Measurements from ENCODE around the gene MYOC.
"Not testable (repeated sequence)": the region's sequence is repeated elsewhere in the genome, so short reads cannot be mapped to it uniquely, and the experiment has no call there.

The MYOC gene

DNA sequence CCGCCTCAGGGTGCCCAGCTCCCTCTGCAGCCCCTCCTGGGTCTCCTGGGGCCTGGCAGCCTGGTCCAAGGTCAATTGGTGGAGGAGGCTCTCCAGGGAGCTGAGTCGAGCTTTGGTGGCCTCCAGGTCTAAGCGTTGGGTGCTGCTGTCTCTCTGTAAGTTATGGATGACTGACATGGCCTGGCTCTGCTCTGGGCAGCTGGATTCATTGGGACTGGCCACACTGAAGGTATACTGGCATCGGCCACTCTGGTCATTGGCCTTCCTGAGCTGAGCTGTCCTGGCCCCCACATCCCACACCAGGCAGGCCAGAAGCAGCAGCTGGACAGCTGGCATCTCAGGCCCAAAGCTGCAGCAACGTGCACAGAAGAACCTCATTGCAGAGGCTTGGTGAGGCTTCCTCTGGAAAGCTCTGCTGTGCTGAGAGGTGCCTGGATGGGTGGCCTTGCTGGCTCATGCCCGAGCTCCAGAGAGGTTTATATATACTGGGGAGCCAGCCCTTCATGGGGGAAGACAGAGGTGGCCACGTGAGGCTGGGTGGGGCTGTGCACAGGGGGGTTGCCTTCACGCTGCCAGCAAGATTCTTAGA lies at the start of gene MYOC:
TSS of gene MYOC (minus strand) at position 455 of the 589 bp plus-strand sequence. CDS start at position 378, 77 bp downstream.
- DNase-seq (ENCODE audit: low read depth), result no peak

- DNase-seq (ENCODE audit: low read depth), result no peak
Observed at GRCh38 chr1:171699531-171699930, 47.0 kb upstream of the MYOC start.

DNA sequence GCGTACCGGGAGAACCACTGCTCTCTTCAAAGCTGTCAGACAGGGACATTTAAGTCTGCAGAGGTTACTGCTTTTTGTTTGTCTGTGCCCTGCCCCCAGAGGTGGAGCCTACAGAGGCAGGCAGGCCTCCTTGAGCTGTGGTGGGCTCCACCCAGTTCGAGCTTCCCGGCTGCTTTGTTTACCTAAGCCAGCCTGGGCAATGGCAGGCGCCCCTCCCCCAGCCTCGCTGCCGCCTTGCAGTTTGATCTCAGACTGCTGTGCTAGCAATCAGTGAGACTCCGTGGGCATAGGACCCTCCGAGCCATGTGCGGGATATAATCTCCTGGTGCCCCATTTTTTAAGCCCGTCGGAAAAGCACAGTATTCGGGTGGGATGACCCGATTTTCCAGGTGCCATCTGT lies 43.3 kb upstream of the MYOC start:
- not testable (repeated sequence) for DNase-seq (ENCODE audit: low read depth)

- DNase-seq (ENCODE audit: low read depth), result not testable (repeated sequence)
Observed at GRCh38 chr1:171693541-171693940, 41.1 kb upstream of the MYOC start.

DNA sequence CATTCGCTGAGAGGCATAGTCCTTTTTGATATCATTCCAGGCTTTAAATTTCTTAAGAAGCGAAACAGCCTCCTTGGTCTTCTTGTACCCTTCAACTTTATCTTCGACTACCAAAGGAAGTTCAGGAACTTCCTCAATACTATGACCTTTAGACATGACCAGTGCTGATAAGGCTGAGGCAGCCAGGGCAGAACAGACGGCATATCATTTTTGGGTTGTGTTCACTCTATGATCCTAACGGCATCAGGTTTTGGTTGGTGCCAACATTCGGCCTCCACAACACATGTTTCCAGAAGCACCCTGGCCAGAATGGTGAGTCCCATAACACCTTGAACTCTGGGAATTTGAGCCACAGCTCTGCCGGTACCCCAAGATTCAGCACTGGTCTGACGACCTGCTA lies 31.4 kb upstream of the MYOC start:
- no peak for DNase-seq (ENCODE audit: low read depth)

- DNase-seq (ENCODE audit: low read depth), result no peak
Observed at GRCh38 chr1:171680339-171680738, 27.9 kb upstream of the MYOC start.

GRCh38 chr1:171676823-171677222 lies 24.3 kb upstream of the MYOC start:
- DNase-seq (ENCODE audit: low read depth), result no peak

- DNase-seq (ENCODE audit: low read depth), result no peak
Observed at GRCh38 chr1:171674431-171675405, 22.2 kb upstream of the MYOC start.

GRCh38 chr1:171670739-171671138 lies 18.3 kb upstream of the MYOC start:
- no peak for DNase-seq (ENCODE audit: low read depth)

- DNase-seq (ENCODE audit: low read depth), result no peak
Observed at GRCh38 chr1:171668372-171668771, 15.9 kb upstream of the MYOC start.

GRCh38 chr1:171666114-171666769 lies 13.8 kb upstream of the MYOC start:
- DNase-seq (ENCODE audit: low read depth), result no peak

GRCh38 chr1:171664976-171665375 lies 12.5 kb upstream of the MYOC start:
- DNase-seq (ENCODE audit: low read depth), result peak; percentile 7

- peak; percentile 22 for DNase-seq (ENCODE audit: low read depth)
Observed at GRCh38 chr1:171663854-171664575, 11.5 kb upstream of the MYOC start.

GRCh38 chr1:171663036-171663853 lies 10.8 kb upstream of the MYOC start:
- DNase-seq (ENCODE audit: low read depth), result no peak

DNA sequence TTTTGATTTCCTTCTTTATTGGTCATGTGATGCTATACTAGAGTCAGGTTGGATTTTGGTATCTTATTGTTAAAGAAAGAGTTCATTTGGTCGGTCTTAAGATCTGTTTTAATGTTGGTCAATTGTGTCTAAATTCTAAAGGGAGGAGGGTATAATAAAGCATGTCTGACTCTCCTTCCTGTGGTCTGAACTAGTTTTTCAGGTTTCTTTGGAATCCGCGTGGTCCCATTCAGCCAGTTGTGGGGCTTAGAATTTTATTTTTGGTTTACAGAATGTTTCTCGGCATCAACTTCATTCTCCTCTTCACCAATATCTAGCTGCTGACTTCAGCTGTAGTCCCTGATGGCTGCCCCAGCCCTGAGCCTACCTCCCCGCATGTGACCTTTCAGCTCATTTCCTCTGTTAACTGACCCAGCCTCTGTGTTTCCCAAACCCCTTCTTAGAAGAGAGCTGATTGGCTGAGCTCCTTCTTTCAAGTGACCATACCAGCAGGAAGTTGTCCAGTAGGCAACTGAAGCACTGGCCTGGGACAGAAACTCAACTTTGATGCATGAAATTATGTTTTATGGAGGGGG lies 8.7 kb upstream of the MYOC start:
- DNase-seq (ENCODE audit: low read depth), result no peak

DNA sequence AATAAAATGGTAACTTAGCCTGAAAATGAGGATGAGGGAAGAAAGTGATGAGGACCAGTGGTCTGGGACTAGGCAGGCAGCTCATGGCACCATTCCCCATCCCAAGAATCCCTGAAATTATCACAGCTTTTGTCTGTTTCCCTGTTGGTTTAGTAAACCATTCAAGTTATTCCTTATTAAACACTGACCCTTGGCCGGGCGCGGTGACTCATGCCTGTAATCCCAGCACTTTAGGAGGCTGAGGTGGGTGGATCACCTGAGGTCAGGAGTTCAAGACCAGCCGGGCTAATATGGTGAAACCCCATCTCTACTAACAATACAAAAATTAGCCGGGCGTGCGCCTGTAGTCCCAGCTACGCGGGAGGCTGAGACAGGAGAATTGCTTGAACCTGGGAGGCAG lies 3.7 kb upstream of the MYOC start:
- DNase-seq (ENCODE audit: low read depth), result not testable (repeated sequence)

GRCh38 chr1:171655746-171656116 lies 3.2 kb upstream of the MYOC start:
- DNase-seq (ENCODE audit: low read depth), result no peak

GRCh38 chr1:171654942-171655745 lies 2.7 kb upstream of the MYOC start:
- DNase-seq (ENCODE audit: low read depth), result peak; percentile 60

DNA sequence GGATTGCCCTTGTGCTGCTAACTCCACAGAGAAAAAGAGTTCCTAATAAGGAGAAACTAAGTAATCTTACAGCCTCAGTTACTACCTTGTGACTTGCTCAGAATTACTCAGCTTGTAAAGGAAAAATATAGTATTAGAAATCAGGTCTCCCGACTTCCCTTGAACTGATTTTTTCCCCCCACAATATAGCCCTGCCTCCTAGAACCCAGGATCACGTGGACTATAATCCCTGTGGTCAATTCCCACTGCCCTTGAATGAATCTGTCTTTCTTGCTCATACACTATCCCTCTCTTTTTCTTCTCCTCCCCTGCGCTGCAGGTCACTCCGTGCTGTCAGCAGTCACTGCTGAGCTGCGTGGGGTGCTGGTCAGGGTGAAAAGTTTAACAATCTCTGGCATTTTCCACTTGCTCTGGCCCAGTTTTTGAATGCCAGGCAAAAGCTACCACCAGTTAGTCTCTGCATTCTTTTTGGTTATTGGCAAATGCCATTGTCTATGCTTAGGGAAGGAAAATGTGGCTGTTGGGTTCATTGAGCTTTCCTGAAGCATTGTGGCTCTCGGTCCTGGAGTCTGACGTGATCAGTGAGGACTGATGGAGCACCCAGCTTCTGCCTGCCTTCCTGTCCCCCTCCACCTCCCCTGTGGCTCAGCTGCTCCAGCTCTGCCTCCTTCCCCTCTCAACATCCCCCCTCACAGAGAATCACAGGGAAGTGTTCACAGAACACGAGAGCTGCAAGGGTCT lies 1.9 kb upstream of the MYOC start:
- peak; percentile 80 for DNase-seq (ENCODE audit: low read depth)
